Endodermal cell (in vitro differentiated cells): ENCODE results near the gene TAS2R30. TPM values are rescaled to one million over a fixed set of nuclear protein-coding genes. Genes with fewer than 3 reads are reported as not detected.
"Not testable (repeated sequence)": the region's sequence is repeated elsewhere in the genome, so short reads cannot be mapped to it uniquely, and the experiment has no call there.

Source experiments
- DNase-seq: peaks from one replicate; pipeline ENCODE4 v3.0.0-alpha.2; 2017
- H3K27ac ChIP-seq: 2 replicates; pipeline ENCODE4 v1.5.1; 2013; ENCODE audit warnings: mild to moderate bottlenecking, low read depth, low read length, moderate library complexity
- H3K27me3 ChIP-seq: 2 replicates; pipeline ENCODE4 v1.6.1; 2013; ENCODE audit warnings: mild to moderate bottlenecking, low read length, moderate library complexity; ENCODE audit not compliant: insufficient read depth, control insufficient read depth, poor library complexity, severe bottlenecking
- H3K36me3 ChIP-seq: 2 replicates; pipeline ENCODE4 v1.7.0; 2013; ENCODE audit warnings: mild to moderate bottlenecking, low read length, moderate library complexity; ENCODE audit not compliant: control insufficient read depth, insufficient read depth
- H3K4me1 ChIP-seq: one replicate; pipeline ENCODE4 v1.7.0; 2013; ENCODE audit warnings: low read length; ENCODE audit not compliant: control insufficient read depth, insufficient read depth
- H3K4me3 ChIP-seq: 2 replicates; pipeline ENCODE4 v1.5.1; 2013; ENCODE audit warnings: mild to moderate bottlenecking, low read length, moderate library complexity
- H3K9ac ChIP-seq: 2 replicates; pipeline ENCODE4 v1.6.1; 2013; ENCODE audit warnings: mild to moderate bottlenecking, low read length, moderate library complexity; ENCODE audit not compliant: poor library complexity, severe bottlenecking; ENCODE audit errors: extremely low read depth
- H3K9me3 ChIP-seq: 2 replicates; pipeline ENCODE4 v1.6.1; 2013; ENCODE audit warnings: mild to moderate bottlenecking, low read length, moderate library complexity; ENCODE audit not compliant: control insufficient read depth
- H3K27ac Mint-ChIP-seq: 2 replicates; pipeline ENCODE4 v1.8.0; 2020; ENCODE audit warnings: mixed read lengths
- H3K27me3 Mint-ChIP-seq: 2 replicates; pipeline ENCODE4 v1.8.0; 2021; ENCODE audit warnings: mild to moderate bottlenecking, mixed read lengths; ENCODE audit not compliant: insufficient read depth
- H3K36me3 Mint-ChIP-seq: 2 replicates; pipeline ENCODE4 v1.8.0; 2020; ENCODE audit warnings: low read depth, mixed read lengths
- H3K4me1 Mint-ChIP-seq: 2 replicates; pipeline ENCODE4 v1.8.0; 2020; ENCODE audit warnings: mixed read lengths
- H3K4me3 Mint-ChIP-seq: 2 replicates; pipeline ENCODE4 v1.8.0; 2020; ENCODE audit warnings: mild to moderate bottlenecking, moderate library complexity, mixed read lengths
- H3K9me3 Mint-ChIP-seq: 2 replicates; pipeline ENCODE4 v1.8.0; 2020; ENCODE audit warnings: mild to moderate bottlenecking, mixed read lengths
- CTCF ChIP-seq: fragments of 200-600 bp; sonication (generic); conservative IDR thresholded peaks from 2 replicates; pipeline ENCODE4 v1.5.0; 2021; ENCODE audit warnings: antibody characterized with exemption, mild to moderate bottlenecking
- WGBS, 2 experiments: methylation state at CpG; one replicate each; pipeline versions ENCODE4 v1.1.5 to v1.1.7; 2013; ENCODE audit warnings: missing lambda C conversion rate in 2 of 2, mixed read lengths in 1 of 2; ENCODE audit not compliant: insufficient coverage in 1 of 2, insufficient read length in 1 of 2; 5-methylcytosine and 5-hydroxymethylcytosine counted together
- total RNA-seq, 2 donors: library from RNA; stranded (reverse); fragmentation: NEBNext Ultra II Directional in 1 of 2; extraction: Animal tissue kit (Norgen Biotek cat#: 25700) in 1 of 2; gene quantifications; 2 replicates in 1 of 2; 3 replicates in 1 of 2; pipeline ENCODE4 v1.2.1, GENCODE V29; 2021

TAS2R30 gene
- total RNA-seq, 2 donors from 2014 or later, result 1.8 to 9.7 TPM

DNA sequence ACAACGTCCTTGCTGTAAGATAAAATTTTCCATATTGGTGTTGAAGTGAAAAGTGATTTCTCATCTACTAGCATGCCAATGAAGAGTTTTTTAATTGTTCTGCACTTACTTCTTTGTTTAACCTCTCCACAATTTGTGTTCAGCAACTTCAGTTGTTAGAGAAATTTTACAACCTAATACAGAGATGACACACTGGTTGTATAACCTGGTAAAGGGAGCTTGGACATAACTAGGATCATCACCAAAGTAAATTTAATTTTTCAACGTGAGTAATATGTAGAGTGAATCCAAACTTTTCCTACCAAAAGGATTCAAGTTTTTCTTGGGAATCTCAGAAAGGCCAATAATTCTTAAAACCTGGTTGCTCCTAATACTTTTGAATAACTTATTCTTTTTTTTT, 28.9 kb downstream of the TAS2R30 start:
- peaks cover 82% of the 10 kb centered on the region for H3K36me3 Mint-ChIP-seq
- peaks cover 33% of the 10 kb centered on the region for H3K9me3 Mint-ChIP-seq

DNA sequence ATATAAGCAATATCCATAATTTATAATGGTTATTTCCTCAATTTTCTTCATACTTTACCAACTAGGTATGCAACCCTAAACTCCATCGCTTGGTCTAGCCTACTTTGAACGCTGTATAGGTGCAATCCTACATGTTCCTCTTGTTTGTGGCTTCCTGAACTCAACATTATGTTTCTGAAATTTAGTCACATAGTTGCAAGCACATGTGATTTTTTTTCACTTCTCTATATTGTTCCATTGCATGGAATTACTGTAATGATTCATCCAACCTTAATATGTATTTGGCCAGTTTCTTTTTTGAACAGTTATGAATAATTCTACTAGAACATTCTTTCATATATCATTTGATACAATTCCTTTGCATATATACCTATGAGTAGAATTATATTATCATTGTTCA, 39.5 kb downstream of the TAS2R30 start:
- H3K36me3 ChIP-seq, result not testable (repeated sequence)

More for the DNA sequence above, 28.9 kb downstream of the TAS2R30 start:
- Mint-ChIP-seq H3K27me3 (no peaks in the 10 kb centered on the region), H3K4me1 (no peaks in the 10 kb centered on the region), H3K27ac (no peak overlapping the region), H3K4me3 (no peak overlapping the region)
- Histone ChIP-seq H3K27ac (no peak overlapping the region), H3K36me3 (peaks cover 15% of the 10 kb centered on the region), H3K4me3 (no peak overlapping the region), H3K9me3 (peaks cover 16% of the 10 kb centered on the region), H3K4me1 (no peaks in the 10 kb centered on the region), H3K27me3 (no peaks in the 10 kb centered on the region), H3K9ac (no peak overlapping the region)
- TF ChIP-seq CTCF, result no peak
- 91 to 100% methylated on average over 1 of the region's 2 CpGs for WGBS, 2 experiments
- no peak for DNase-seq

GRCh38 chr12:11092128-11092527, 42.3 kb downstream of the TAS2R30 start, which contains the start of gene TAS2R43:
Gene TAS2R43 (minus strand): TSS chr12:11092313. CDS start chr12:11092229, 84 bp downstream.
- H3K27me3 Mint-ChIP-seq, result no peaks in the 10 kb centered on the region
- no peak within 1 kb of the TSS for H3K27ac ChIP-seq
- H3K4me3 ChIP-seq, result no peak within 1 kb of the TSS
- H3K36me3 ChIP-seq, result no peaks in the 10 kb centered on the region
- WGBS, 2 experiments, result no CpG with 5 or more reads among the region's 6 CpGs
- H3K4me1 Mint-ChIP-seq, result no peaks in the 10 kb centered on the region
- no peaks in the 10 kb centered on the region for H3K27me3 ChIP-seq
- no peaks in the 10 kb centered on the region for H3K4me1 ChIP-seq
- H3K27ac Mint-ChIP-seq, result no peak within 1 kb of the TSS
- no peak within 1 kb of the TSS for H3K4me3 Mint-ChIP-seq
- H3K9ac ChIP-seq, result no peak within 1 kb of the TSS
- no peaks in the 10 kb centered on the region for H3K9me3 ChIP-seq
- no peaks in the 10 kb centered on the region for H3K9me3 Mint-ChIP-seq
- no peak for DNase-seq
- peaks cover 29% of the 10 kb centered on the region for H3K36me3 Mint-ChIP-seq
- no peak for TF ChIP-seq CTCF

More for the DNA sequence above, 39.5 kb downstream of the TAS2R30 start:
- H3K4me1 ChIP-seq, DNase-seq, H3K9me3 Mint-ChIP-seq, H3K4me1 Mint-ChIP-seq, H3K4me3 Mint-ChIP-seq, H3K9ac ChIP-seq, H3K27me3 ChIP-seq, H3K4me3 ChIP-seq, H3K27ac ChIP-seq, H3K27ac Mint-ChIP-seq, H3K9me3 ChIP-seq, H3K27me3 Mint-ChIP-seq: not testable (repeated sequence)
- peaks cover 42% of the 10 kb centered on the region for H3K36me3 Mint-ChIP-seq
- no CpG with 5 or more reads among the region's 2 CpGs for WGBS, 2 experiments

GRCh38 chr12:11089246-11089645, 45.2 kb downstream of the TAS2R30 start:
- Histone ChIP-seq H3K9ac (no peak overlapping the region), H3K9me3 (no peaks in the 10 kb centered on the region), H3K27me3 (no peaks in the 10 kb centered on the region), H3K27ac (no peak overlapping the region), H3K4me3 (no peak overlapping the region), H3K4me1 (no peaks in the 10 kb centered on the region), H3K36me3 (no peaks in the 10 kb centered on the region)
- Mint-ChIP-seq H3K4me1 (no peaks in the 10 kb centered on the region), H3K4me3 (no peak overlapping the region), H3K27me3 (no peaks in the 10 kb centered on the region), H3K36me3 (peaks cover 43% of the 10 kb centered on the region), H3K27ac (no peak overlapping the region), H3K9me3 (peaks cover 12% of the 10 kb centered on the region)
- no peak for DNase-seq
- no CpG with 5 or more reads among the region's 5 CpGs for WGBS, 2 experiments
- TF ChIP-seq CTCF, result no peak
